ENCODE results near the gene TMEM25. TPM values are rescaled to one million over a fixed set of nuclear protein-coding genes. Genes with fewer than 3 reads are reported as not detected.
A peak's percentile ranks its signal among the peaks of the same experiment; 100 is the strongest.

TMEM25 gene
- total and polyA plus RNA-seq, 2 of the 13 experiments (the other 11 are each of a cell fraction or from before 2014, with no cell fraction given) = 7.5 to 17.2 TPM

GRCh38 chr11:118572061-118572980 lies 41.3 kb downstream of the TMEM25 start, which contains the start of gene ARCN1 (continued):
- peak; percentile 70 for TF ChIP-seq PRDM10 (CRISPR knock-in tag; IDR thresholded peaks at IDR 0.05; ENCODE audit: low read depth)
- no peak for TF ChIP-seq ZNF431 (CRISPR knock-in tag; IDR thresholded peaks at IDR 0.05; ENCODE audit: borderline replicate concordance, low read depth)
- TF ChIP-seq ZNF30 (CRISPR knock-in tag; IDR thresholded peaks at IDR 0.05) = no peak
- peak; percentile 60 for TF ChIP-seq MEIS2 (CRISPR knock-in tag; IDR thresholded peaks at IDR 0.05)
- no peak for TF ChIP-seq ZBTB38 (CRISPR knock-in tag; IDR thresholded peaks at IDR 0.05)
- peak; percentile 55 for TF ChIP-seq NR2F6 (IDR thresholded peaks at IDR 0.05)
- no peak for TF ChIP-seq NR2F6 (CRISPR knock-in tag; IDR thresholded peaks at IDR 0.05)
- TF ChIP-seq RFX3 (CRISPR knock-in tag; IDR thresholded peaks at IDR 0.05) = no peak
- no peak for TF ChIP-seq ZNF142 (CRISPR knock-in tag; IDR thresholded peaks at IDR 0.05)
- TF ChIP-seq, protein P1, sequence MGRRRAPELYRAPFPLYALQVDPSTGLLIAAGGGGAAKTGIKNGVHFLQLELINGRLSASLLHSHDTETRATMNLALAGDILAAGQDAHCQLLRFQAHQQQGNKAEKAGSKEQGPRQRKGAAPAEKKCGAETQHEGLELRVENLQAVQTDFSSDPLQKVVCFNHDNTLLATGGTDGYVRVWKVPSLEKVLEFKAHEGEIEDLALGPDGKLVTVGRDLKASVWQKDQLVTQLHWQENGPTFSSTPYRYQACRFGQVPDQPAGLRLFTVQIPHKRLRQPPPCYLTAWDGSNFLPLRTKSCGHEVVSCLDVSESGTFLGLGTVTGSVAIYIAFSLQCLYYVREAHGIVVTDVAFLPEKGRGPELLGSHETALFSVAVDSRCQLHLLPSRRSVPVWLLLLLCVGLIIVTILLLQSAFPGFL (CRISPR knock-in tag; IDR thresholded peaks at IDR 0.05) = no peak
- no peak for TF ChIP-seq CSRNP1 (CRISPR knock-in tag; IDR thresholded peaks at IDR 0.05)
- TF ChIP-seq ZNF780A (CRISPR knock-in tag; IDR thresholded peaks at IDR 0.05) = no peak
- TF ChIP-seq, protein P2, sequence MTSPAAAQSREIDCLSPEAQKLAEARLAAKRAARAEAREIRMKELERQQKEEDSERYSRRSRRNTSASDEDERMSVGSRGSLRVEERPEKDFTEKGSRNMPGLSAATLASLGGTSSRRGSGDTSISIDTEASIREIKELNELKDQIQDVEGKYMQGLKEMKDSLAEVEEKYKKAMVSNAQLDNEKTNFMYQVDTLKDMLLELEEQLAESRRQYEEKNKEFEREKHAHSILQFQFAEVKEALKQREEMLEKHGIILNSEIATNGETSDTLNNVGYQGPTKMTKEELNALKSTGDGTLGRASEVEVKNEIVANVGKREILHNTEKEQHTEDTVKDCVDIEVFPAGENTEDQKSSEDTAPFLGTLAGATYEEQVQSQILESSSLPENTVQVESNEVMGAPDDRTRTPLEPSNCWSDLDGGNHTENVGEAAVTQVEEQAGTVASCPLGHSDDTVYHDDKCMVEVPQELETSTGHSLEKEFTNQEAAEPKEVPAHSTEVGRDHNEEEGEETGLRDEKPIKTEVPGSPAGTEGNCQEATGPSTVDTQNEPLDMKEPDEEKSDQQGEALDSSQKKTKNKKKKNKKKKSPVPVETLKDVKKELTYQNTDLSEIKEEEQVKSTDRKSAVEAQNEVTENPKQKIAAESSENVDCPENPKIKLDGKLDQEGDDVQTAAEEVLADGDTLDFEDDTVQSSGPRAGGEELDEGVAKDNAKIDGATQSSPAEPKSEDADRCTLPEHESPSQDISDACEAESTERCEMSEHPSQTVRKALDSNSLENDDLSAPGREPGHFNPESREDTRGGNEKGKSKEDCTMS (CRISPR knock-in tag; conservative IDR thresholded peaks at IDR 0.05) = no peak

Measured in HepG2 (cell line).